B cell (primary cell): ENCODE data around the gene NECTIN4.

Experiments used
- CTCF ChIP-seq: fragments of 200-600 bp; IDR thresholded peaks from one replicate; pipeline ENCODE4 v1.8.0; 2022; ENCODE audit warnings: antibody characterized with exemption, mild to moderate bottlenecking
- EZH2 ChIP-seq: IDR thresholded peaks from 2 replicates; pipeline ENCODE4 v1.6.1; 2012; ENCODE audit warnings: borderline replicate concordance, low read depth, mild to moderate bottlenecking, moderate library complexity, low read length; ENCODE audit not compliant: insufficient read depth, poor library complexity, severe bottlenecking

GRCh38 chr1:161072751-161073449, 16.5 kb downstream of the NECTIN4 start:
- no peak for TF ChIP-seq CTCF
- no peak for TF ChIP-seq EZH2
